Measurements from ENCODE around the gene PHF21B.

The PHF21B gene

DNA sequence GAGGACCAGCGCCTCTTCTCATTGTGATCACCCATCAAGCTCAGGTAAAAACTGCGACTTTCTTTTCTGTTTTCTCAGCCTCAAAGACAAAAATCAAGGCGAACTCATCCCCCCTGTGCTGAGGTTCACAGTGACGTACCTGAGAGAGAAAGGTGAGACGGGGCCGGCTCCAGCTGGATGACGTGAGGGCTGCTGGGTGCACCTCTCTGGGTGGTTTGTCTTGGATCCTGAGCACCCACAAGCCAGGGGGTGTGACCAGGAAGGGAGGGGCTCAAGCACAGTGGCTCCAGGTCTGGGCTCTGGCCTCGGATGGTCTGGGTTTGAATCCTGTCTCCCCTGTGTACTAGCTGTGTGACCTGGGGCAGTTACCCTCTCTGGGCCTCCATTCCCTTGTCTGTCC is 164.6 kb downstream of the PHF21B start:
- no peak overlapping the region for H3K27ac ChIP-seq
- no peak for TF ChIP-seq ZFX (IDR thresholded peaks at IDR 0.05)
- TF ChIP-seq, protein P1, sequence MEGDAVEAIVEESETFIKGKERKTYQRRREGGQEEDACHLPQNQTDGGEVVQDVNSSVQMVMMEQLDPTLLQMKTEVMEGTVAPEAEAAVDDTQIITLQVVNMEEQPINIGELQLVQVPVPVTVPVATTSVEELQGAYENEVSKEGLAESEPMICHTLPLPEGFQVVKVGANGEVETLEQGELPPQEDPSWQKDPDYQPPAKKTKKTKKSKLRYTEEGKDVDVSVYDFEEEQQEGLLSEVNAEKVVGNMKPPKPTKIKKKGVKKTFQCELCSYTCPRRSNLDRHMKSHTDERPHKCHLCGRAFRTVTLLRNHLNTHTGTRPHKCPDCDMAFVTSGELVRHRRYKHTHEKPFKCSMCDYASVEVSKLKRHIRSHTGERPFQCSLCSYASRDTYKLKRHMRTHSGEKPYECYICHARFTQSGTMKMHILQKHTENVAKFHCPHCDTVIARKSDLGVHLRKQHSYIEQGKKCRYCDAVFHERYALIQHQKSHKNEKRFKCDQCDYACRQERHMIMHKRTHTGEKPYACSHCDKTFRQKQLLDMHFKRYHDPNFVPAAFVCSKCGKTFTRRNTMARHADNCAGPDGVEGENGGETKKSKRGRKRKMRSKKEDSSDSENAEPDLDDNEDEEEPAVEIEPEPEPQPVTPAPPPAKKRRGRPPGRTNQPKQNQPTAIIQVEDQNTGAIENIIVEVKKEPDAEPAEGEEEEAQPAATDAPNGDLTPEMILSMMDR (conservative IDR thresholded peaks at IDR 0.05): no peak

DNA sequence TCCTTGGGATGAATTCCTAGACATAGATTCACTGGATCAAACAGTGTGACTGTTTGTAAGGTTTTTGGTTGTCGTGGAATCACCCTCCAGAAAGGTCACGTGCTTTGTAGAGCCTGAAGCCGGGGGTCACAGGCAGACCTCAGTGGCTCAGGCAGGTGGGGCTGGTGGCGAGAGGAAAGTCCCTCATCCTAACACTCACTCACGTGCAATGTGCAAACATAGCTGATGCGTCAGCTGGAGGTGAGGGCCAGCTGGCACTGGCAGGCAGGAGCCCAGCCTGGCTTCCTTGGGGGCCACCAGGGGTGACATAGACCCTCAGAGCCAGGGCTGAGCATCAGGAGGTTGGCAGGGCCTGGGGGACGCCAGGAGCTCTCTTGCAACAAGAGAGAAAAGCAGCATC is 167.4 kb downstream of the PHF21B start:
- TF ChIP-seq ZFX (IDR thresholded peaks at IDR 0.05): no peak
- TF ChIP-seq, protein P1 (conservative IDR thresholded peaks at IDR 0.05): no peak
- no peak overlapping the region for H3K27ac ChIP-seq

DNA sequence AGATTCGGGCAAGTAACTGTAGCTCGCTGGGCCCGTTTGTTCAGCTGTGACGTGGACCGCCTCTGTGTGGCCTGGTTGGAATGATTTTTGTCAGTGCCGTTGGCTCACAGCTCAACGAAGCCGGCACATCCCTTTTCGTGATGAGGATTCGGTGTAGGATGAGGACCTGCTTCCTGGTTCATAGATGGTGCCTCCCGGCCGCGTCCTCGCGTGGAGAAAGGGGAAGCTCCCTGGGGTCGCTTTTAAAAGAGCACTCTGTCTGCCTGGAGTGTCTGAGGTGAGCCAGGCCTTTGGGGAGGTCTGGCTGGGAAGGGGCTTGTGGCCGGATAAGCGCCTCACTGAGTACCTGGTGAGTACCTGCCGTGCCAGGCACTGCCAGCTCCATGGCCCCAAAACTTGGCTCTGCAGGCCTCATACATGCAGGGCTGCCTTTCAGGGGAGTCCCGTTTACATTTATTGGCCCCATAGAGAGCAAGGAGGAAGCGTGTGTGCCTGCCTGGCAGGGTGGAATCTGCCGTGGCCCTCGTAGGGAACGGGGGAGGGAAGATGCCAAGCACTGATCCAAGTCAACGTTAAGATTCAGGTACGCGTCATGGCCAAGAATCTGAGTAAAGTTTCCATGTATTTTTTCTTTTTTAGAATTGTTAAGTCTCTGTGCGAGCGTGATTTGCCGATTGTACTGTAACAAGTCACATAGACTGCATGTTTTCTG is 169.0 kb downstream of the PHF21B start:
- no peak overlapping the region for H3K27ac ChIP-seq
- TF ChIP-seq, protein P1 (conservative IDR thresholded peaks at IDR 0.05): no peak
- no peak for TF ChIP-seq ZFX (IDR thresholded peaks at IDR 0.05)

DNA sequence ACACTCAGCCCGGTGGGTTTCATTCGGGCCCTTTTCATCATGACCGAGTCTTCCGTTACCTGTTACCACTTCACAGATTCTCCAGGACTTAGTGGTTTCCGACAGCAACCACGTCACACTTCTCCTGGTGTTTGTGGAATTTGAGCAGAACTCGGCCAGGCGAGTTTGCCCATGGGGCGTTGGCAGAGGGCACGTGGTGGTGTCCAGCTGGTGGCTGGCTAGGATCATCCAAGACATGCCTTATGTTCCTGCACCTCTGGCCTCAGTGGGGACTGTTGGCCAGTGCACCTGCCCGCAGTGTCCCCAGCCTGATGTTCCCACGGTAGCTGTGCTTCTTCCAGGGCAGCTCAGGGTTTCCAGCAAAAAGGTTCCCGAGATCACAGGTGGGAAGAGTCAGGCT is 170.1 kb downstream of the PHF21B start:
- TF ChIP-seq ZFX (IDR thresholded peaks at IDR 0.05): no peak
- TF ChIP-seq, protein P1 (conservative IDR thresholded peaks at IDR 0.05): no peak
- H3K27ac ChIP-seq: no peak overlapping the region

DNA sequence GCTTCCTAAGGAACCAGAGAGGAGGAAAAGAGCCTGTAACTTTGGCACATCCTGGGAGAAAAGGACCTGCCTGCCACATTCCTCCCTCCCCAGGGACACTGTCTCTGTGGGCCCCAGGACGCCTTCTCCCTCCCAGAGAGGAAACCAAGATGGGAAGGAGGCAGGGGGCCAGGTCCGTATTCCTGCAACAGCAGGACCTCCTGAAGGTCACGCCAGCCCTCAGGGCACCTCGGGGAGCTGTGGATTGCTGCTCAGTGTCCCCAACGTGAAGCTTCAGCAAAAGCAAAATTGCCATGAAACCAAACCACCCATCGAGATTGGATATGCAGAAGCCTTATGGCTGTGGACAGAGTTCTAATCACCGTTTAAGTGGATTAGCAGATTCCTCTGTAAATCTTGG is 170.7 kb downstream of the PHF21B start:
- H3K27ac ChIP-seq: no peak overlapping the region
- TF ChIP-seq, protein P1 (conservative IDR thresholded peaks at IDR 0.05): no peak
- TF ChIP-seq ZFX (IDR thresholded peaks at IDR 0.05): no peak

DNA sequence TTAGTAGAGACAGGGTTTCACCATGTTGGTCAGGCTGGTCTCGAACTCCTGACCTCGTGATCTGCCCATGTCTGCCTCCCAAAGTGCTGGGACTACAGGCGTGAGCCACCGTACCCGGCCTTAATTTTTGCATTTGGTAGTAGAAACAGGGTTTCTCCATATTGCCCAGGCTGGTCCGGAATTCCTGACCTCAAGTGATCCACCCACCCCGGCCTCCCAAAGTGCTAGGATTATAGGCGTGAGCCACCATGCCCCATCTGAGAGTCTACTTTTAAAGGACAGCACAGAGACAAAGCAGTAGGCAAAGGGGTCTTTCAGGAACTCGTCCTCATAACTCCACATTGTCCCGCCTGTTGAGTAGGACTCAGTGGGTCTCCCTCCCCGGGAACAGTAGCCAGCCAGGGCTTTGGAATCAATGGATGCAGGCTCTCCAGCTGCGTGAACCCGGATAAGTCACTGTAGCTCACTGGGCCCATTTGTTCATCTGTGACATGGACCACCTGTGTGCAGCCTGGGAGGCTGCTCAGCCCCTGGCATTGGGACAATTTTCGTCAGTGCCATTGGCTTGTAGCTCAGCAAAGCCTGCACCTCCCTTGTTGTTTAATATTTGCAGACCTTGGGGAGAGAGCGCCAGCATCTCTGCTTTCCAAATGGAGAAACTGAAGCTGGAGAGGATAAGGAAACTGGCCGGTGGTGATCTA is 171.3 kb downstream of the PHF21B start:
- H3K27ac ChIP-seq: no peak overlapping the region
- TF ChIP-seq, protein P1 (conservative IDR thresholded peaks at IDR 0.05): no peak
- TF ChIP-seq ZFX (IDR thresholded peaks at IDR 0.05): no peak

DNA sequence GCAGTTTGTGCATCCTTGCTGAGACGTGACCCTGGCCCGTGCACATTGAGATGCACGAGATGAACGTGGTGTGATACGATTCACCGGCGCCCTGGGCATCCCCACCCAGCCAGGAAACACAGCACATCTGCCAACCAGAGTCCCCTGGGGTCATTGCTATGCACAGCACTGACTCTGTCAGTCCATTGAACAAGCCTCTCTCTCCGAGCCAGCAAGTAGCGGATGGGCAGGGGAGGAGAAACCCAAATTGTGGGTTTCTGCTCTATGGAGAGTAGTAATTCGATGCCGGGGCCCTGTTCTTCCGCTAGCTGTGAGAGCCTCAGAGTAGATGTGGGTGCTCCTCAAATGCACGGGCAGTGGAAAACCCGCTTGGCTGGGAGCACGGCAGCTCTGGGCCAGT is 172.3 kb downstream of the PHF21B start:
- H3K27ac ChIP-seq: no peak overlapping the region
- TF ChIP-seq, protein P1 (conservative IDR thresholded peaks at IDR 0.05): no peak
- TF ChIP-seq ZFX (IDR thresholded peaks at IDR 0.05): no peak
